ENCODE data around the gene HCRTR1.

HCRTR1 gene

DNA sequence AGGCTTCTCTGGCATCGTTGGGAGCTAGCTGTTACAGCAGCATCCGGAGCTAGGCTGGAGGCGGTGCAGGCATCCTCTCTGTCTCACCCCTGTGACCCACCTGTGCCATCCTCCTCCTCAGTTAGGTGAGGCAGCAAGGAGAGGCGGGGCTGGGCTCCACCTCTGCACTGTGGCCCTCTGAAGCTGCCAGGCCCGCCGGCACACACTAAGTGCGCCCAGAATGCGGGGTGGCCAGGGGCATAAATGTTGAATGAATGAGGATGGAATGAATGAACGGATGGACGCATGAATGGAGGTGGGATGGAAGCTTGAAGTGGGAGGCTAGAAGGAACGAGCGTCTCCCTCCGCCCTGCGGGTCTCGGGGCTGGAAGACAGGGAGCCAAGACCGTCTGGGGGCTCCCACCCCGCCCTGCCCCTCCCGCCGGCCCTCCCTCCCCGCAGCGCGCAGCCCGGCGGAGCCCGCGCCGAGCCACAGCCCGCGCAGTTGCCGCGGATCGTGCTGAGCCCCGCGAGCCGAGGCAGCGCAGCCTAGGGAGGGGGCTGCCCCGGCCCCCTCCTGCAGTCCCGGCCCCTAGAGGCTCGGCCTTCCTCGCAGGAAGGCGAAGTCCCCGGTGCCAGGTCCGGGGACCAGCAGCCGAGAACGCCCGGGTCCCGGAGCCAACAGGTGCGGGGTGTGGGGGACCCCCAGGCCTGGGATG, at the start of gene HCRTR1:
TSS of gene HCRTR1 (plus strand) at position 472 of the 698 bp plus-strand sequence. CDS start 1,504 bp downstream, outside the sequence.
- DNase-seq = no peak

DNA sequence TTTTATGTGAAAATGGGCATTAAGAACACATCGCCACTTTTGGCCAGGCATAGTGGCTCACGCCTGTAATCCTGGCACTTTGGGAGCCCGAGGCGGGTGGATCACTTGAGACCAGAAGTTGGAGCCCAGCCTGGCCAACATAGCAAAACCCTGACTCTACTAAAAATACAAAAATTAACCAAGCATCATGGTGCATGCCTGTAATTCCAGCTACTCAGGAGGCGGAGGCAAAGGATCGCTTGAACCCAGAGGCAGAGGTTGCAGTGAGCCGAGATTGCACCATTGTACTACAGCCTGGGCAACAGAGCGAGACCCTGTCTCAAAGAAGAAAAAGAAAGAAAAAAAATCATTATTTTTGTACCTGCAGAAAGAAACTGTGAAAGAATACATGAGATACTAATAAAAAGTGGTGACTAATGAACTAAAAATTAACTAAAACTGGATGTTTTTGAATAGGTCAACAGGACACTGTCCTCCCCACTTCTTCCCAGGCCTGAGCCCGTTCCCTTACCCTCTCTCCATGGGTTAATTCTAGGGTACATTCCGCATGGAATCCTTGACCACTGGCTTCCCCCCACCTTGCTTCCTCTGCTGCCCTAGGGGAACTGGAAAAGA, 49.4 kb upstream of the HCRTR1 start:
- DNase-seq = no peak

DNA sequence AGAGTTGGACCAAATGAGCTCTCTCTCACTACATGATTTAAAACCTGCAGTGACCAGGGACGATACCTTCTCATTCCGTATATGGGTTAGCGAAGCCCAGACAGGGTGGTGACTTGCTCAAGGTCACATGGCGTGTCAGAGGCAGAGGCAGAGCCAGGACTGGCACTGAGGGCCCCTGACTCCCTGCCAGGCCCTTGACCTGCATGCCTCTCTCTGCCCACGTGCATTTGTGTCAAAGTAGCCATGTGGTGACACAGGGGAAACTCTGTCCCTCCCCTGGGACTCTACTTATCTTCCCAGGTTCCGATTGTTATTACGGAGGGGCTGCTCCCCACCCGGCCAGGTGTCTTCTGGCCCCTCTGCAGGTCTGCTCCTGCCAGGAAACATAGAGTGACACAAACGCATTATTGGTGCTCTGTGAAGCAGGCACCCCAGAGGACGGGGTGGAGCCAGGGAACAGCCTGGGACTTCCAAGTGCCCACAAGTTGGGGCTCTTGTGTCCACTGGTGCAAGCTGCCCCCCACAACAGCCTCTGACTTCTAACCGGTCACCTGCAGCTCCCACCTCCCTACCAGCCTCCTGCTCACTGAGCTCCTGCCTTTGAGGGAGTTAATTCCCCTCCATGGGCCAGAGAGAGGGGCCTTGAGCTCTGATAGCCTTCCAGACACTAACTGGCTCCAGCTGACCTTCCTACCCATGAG, 48.4 kb upstream of the HCRTR1 start:
- no peak for DNase-seq

DNA sequence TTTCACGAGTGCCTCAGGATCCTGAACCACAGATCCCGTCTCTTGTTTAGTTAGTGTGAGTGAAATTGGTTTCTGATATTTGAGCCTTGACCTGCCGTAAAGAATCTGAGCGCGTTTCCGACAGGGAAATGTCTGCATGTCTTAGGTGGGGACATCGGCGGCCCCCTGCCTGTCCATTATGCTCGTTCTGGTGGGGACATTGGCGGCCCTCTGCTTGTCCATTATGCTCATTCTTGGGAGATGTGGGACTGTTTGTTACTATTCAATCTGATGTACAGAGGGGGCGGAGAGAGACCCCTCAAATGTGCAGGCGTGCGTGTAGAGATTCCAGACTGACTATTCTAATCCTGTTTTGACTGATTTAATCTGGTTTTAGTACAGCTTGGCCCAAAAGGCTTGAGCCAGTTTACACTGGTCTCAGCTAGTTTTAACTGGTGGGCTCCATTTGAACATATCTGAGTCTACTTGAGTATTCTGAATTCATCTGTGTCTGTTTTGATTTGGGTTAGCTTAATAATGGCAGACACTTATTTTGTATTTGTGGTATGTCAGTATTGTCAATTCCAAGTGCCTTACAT, 47.8 kb upstream of the HCRTR1 start:
- DNase-seq = no peak

DNA sequence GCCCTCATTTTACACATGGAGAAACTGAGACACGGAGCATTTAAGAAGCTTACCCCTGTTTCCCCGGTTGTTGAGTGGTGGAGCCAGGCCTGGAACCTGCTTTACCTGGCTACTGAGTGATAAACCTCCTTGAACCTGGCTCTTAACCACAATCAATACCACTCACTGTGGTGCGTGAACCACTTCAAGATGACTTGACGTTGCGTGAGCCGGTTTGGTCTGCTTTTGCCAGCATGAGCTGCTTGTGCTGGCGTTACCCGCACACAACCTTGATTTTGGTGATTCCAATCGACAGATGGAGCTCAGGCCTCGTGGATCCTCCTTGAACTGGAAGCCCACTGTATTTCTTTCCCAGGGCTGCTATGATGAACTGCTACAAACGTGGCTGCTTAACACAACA, 47.3 kb upstream of the HCRTR1 start:
- DNase-seq = no peak

DNA sequence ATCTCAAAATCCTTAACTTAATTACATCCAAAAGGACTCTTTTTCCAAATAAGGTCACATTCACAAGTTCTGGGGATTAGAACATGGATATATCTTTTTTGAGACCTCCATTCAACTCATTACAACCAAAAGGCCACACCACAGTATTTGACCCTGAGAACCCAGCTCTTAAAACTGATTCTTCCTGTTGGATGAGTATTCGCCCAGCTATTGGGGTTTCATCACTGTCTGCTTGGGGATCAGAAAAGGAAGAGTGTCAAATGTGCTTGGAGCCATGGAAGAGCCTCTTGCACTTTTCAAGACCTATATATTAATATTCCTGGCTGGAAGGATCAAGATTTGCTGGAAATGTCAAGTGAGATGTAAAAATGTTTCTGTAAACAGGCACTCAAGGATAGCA, 46.6 kb upstream of the HCRTR1 start:
- DNase-seq = no peak

DNA sequence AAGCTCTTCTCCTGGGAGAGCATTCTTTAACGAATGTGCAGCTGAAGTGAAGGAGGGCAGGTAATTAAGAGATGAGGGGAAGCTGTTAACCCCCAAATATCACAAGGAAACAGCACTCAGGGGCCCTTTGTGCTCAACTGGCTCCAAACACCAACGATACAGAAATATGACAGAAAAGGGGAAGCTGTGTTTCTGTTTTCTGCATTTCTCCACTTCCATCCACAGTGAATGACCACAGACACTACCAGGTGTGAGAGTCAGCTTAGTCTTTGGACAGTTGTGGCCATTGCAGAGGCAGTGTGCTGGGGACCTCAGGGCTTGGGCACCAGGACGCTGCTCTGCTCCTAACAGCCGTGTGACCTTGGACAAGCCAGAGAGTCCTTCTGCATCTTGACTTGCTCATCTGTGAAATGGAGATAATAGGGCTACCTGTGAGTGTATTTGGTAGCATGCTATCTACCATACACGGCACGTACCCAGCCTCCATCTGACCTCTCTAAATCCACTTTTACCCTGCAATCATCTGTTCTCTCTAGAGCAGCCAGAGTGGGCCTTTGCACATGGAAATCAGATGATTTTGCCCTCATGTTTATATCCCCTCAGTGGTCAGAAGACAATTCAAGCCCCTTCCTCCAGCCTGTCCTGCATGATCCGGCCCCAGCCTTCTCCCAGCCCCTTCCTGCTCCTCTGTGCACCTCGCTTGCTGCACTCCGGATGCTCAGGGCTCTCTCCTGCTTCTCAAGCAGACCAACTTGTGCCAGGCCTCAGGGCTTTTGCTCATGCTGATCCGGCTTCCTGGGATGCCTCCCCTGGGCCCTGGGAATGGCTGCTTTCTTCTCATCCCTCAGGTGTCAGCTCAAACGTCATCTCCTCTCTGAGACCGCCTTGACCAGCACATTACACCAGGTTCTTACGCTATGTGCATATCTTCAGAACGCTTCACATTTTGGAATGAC, 45.9 kb upstream of the HCRTR1 start:
- no peak for DNase-seq

DNA sequence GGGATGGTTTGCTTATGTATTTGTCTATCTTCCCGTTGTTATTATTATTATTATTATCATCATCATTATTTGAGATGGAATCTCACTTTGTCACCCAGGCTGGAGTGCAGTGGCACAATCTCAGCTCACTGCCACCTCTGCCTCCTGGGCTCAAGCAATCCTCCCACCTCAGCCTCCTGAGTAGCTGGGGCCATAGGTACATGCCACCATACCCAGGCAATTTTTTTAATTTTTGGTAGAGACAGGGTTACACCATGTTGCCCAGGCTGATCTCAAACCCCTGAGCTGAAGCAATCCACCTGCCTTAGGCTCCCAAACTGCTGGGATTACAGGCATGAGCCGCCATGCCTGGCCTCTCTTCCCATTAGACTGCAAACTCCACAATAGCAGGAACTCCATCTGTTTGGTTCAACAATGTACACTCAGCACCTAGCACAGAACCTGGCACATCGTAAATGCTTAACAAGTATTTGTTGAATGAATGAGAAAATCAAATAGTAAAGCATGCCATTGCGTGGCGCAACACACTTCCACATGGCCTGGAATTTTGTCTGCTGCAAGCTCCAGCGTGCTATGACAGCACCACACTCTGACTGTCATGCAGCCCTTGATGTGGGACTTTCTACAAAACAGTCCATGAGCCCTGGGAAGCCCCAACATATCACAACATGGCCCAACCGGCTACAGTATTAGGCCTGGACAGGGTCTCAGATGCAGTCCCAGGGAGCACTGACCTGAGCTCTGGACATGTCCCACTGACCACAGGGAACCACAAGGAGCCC, 45.0 kb upstream of the HCRTR1 start:
- DNase-seq = no peak

DNA sequence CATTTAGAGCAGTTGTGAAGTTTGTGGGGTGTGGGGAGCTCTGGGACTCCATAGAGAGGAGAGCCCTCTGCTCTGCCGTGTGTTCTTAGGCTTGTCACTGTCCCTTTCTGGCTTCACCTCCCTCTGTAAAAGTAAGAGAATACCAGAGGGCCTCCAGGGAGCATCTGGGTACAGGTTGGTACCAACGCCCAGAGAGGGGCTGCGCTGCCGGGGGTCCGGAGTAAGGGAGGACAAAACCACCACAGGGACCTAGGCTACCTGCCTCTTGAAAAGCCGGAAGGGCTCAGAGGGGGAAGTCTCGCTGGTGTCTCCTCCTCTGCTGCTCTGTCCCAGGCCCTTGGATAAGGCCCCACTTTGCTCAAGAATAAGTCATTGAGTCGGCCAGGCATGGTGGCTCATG, 44.2 kb upstream of the HCRTR1 start:
- DNase-seq = no peak

DNA sequence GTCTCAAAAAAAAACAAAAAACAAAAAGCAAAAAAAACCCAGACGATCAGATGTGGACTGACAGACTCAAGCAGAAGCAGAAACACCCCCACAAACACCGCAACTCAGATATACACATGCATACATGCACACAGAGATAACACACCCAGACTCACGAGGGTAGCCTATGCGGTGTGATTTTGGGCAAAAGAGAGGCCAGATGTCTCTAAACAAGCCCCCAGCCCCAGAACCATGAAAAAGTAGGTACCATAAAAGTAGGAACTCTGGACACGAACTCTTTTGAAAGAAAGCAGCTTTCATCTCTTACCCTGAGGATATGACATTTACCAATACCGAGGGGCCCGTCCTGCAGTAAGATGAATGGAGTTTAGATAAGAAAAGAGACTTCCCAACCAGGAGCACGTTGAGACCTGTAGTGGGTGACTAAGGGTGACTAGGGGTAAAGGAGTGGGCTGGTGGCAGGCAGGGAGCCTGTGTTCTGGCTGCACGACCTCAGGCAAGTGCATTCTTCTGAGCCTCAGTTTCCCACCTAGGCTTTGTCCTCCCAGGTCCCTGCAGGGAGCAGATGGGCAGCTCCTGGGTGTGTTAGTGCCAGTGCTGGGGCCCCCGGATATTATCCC, 42.6 kb upstream of the HCRTR1 start:
- DNase-seq = no peak

DNA sequence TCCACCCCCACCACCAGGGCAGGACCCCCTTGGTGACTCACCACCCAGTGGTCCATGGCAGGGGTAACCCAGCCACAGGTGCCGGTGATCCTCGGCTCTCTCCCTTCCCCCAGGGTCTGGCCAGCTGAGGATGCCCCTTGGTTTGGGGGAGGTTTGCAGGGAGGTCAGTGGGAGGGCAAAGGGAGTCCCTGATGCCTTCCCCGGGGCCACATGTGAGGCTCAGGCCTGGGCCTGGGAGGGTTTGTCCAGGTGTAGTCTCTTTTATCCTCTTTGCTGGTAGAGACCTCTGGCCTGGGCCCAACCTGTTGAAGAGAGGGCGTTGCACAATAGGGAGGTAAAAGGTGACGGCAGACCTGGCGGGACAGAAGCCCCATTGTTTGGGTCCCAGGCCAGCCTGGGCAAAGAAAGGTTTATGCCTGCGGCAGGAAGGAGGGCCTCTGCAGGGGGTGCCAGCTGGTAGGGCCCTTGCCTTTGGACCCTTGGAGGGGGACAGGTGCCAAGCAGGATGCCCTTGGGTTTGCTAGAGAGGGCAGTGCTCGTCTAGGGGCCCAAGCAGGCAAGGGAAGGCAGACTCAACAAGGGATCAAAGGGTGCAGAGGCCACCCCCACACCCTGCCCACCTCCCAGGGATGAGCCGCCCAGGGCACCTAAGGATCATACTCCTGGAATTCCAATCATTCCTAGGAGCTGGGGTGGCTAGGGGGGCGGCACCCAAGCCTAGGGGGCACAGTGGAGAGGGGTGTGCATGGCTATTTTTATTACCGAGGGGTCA, 41.9 kb upstream of the HCRTR1 start:
- DNase-seq = peak; percentile 28

DNA sequence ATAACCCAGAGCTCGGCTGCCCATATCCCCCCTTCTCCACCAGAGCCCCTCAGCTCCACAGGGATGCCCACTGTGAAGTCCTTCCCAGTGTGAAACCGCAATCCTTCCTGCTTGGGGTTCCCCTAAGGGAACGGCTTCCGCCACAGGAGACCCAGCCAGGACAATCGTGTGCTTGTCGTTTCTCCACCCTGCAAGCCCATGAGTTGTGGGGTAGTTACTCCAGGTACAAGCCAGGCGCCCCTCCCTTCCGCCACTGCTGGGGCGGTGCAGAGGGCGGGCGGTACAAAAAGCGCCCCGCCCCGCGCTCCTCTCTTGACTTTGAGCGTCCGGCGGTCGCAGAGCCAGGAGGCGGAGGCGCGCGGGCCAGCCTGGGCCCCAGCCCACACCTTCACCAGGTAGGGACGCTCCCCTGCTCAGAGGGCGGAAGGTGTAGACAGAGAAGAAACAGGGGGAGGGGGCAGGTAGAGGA, 41.3 kb upstream of the HCRTR1 start, which contains the start of gene TINAGL1:
TSS of gene TINAGL1 (plus strand) at position 315 of the 469 bp plus-strand sequence. CDS start 634 bp downstream, outside the sequence.
- DNase-seq = peak; percentile 30

DNA sequence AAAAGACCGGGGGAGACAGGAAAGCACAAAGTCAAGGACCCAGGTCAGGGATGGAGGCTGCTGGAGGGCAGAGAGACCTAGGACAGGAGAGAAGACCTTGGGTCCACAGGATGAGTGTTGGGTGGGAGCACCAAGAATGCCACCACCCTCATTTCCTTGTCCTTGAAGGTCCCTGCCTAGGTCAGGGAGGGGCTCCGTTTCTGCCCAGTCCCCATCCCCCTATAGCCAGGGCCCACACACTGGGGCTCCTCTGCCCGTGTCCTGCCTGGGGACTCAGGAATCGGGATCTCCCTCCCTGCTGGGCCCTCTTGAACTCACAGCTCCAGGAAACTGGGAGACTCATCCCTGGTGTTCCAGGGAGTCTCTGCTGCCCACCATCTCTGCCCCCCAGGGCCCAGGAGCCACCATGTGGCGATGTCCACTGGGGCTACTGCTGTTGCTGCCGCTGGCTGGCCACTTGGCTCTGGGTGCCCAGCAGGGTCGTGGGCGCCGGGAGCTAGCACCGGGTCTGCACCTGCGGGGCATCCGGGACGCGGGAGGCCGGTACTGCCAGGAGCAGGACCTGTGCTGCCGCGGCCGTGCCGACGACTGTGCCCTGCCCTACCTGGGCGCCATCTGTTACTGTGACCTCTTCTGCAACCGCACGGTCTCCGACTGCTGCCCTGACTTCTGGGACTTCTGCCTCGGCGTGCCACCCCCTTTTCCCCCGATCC, 40.6 kb upstream of the HCRTR1 start:
- DNase-seq = no peak

DNA sequence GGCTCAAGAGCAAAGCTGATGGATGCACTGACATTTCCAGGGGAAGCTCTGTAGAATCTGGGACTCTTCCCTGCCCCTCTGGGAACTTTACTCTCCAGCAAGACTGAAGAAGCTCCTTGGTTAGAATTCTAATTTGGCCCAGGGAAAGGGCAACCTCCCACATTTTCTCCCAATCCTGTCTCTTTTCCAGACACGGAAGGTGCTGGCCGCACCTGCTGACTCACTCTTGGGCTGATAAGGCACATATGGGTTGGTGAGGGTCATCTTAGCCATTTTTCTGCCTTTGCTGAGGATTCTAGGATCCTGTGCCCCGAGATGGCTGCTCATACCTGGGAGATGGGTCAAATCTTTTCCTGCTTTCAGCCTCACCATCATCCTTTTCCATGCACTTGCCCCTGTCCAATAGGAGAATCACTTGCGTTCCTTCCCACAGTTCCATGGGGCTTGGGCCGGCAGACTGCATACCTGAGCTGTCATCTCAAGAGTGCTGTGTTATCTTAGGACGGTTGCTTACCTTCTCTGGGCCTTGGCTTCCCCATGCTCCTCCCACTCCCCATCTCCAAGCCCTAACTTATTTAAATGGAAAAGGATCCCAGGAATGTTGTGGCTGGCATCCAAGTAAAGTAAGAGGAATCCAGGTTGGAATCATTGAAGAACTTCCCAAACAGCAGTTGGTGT, 39.8 kb upstream of the HCRTR1 start:
- no peak for DNase-seq

DNA sequence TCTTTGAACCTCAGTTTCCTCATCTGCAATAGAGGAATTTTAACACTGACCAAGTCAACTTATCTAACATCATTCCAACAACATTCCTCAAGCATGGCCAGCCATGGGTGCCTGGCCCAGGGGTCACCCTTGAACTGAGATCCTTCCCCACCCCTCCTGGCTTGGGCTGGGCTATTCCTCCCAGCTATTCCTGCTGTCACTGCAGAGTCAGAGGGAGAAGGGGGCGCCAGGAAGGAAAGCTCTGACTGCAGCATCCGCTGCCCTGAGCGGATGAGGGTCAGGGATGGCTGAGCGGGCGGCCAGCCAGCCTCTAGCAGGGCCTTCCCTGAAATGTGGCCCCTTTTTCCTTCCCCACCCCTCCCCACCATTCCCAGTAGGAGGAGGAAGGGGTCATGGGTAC, 38.1 kb upstream of the HCRTR1 start:
- no peak for DNase-seq

DNA sequence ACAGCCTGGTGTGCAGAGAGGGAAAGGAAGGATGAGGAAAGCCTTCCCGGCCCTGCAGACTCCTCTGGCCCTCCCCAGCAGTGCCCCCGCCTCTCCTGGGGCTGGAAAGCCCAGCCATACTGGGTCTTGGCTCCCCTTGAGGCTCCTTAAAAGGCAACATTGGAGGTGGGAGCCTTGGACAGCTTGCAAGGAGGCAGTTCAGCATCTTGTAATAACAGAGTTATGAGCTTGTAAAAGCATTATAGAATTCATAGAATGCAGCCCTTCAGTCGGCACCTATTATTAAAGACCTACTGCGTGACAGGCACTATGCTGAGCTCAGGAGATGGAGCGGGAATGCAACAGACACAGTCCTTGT, 37.0 kb upstream of the HCRTR1 start:
- DNase-seq = no peak

DNA sequence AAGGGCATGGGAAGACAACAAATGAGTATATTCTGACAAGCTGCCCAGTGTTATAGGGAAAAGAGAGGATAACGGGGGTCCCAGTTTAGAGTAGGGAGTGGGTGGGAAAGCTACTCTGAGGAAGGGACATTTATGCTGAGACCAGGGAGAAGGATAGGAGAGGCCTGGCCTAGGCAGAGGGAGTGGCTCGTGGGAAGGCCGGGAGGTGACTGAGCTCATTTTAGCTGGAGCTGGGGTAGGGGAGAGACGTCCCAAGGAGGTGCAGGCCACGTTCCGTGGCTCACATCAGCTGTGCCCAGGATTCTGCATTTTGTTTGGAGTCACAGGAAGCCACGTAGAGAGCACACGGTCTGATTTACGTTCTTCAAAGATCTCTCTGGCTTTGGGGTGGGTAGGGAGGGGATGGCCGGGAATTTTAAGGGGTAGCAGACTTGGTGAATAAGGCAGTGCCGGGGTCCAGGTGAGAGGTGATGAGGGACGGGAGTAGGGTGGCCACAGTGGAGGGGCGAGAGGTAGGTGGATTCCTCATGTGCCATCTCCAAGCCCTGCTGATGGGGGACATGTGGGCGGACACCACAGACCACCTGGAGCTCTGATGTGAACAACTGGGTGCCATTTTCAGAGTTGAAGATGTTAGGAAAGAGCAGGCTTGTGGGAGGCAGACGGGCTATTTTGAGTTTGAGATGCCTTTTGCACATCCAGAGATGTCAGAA, 36.4 kb upstream of the HCRTR1 start:
- DNase-seq = no peak

All from DMS153 (cell line).